GM20431 (cell line): Measurements from ENCODE around the gene NFE2.
"Not testable (repeated sequence)": the region's sequence is repeated elsewhere in the genome, so short reads cannot be mapped to it uniquely, and the experiment has no call there.

Experiments used
- in situ Hi-C: fragments of 300-500 bp; cut with MseI, MboI; formaldehyde crosslinking; loops from one replicate; pipeline ENCODE4 v1.15.0; 2020; ENCODE audit warnings: low sequenced_read_pairs; ENCODE audit not compliant: unreplicated experiment

The NFE2 gene

DNA sequence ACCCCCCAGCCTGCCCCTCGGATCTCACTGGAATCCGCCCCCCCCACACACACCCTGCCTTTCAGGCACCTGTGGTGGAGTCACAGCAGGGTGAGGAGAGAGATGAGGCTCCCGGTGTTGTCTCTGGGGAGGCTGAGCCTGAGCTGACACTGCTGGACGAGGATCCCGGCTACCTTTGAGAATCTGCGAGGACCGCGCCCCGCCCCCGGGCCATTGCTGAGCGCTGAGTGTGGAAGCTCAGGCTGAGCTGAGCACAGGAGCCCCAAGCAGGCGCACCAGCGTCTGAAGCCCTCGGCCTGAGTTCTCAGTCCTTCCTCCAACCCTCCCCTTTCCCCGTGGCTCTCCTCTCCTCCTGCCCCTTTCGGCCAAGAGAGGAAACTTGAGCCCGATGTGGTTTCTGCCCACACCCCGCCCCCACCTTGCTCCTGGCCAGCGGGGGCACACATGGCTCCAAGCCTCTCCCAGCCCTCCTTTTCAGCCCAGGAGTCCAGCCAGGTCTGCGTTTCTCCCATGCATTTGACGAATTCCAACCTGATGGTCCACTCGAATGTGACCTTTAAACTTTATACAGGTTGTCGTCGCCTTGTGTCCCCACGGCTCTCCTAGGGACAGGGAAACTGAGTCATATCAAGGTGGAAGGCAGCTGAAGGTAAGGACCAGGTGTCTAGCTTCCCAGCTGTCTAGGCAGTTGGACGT, at the start of gene NFE2:
TSS of gene NFE2 (minus strand) at position 284 of the 696 bp plus-strand sequence. CDS start 5,767 bp downstream, outside the sequence.
- in situ Hi-C loops = no loop called here

DNA sequence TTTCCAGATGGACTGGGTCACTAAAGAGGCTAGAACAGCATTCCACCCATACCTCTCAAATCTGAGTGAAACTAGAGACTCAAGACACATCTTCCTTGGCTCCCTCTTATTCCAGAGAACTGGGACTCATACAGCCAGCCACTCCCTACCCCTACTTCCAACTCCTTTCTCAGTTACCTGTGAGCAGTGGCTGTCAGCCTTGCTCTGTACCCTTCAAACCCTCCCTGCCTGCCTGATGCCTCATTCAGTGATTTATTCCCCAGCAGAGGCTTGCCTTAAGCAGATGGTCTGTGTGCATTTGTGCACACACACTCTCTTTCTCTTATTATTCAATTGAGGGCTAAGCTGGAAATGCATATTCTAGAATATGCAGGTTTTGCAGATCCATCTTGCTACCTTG, 48.9 kb upstream of the NFE2 start:
- in situ Hi-C loops = loop anchor here (25.0 kb wide), 1 partner anchor 337 kb away; the partner anchor contains the start of genes HOXC8 and HOXC9

DNA sequence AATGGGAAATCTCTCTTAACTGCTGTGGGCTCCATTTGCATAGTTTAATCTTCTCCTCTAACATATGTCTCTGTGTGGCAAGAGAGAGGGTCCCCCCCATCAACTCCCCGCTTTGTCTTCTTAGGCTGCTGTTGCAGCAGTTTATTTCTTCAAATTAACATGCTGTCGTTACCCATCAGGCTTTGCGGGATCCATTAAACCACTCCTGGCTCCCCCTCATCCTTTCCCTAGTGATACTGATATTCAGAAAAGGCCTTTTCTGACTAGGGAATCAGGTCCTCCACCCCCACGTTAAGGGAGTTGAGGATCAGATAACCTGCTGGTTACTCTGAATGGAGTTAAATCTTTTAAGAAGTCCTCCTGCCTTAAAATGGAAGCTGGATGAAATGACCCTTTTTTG, 48.2 kb upstream of the NFE2 start:
- in situ Hi-C loops = no loop called here

DNA sequence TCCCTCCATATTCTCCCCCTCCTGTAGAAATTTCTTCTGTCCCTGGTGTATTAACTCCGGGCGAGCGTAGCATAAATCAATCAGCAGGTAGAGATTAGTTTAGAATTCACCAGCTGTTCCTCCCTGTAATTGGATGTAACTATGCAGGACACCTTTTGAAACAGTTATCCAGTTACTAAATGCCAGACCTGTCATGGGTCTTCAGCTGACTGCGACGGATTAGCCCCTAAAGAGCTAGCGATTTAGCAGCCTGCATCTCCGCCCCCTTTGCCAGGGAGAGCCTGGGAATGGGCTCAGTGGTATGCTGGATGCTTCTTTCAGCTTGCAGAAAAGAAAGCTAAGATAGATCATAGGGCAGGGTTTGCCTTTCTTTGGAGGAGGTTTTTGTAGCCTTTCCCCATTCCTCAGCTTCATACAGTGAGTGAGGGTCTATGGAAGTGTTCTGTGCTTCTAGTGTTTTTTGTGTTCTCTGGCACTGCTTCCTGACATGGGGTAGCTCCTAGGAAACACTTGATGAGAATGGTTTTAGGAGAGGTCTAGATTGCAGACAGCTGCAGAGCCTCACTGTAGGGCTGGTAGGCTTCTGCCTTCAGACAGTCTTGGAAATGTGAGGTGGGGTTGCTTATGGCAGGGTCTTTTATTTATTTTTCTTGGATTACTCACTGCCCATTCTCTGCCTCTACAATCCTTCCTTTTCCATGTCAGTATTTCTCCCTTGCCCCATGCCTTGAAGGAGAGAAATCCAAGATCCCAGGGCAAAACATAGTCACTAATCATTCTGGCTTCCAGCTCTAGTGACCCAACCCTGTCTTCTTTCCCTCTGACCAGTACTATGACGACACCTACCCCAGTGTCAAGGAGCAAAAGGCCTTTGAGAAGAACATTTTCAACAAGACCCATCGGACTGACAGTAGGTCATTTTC, 40.8 kb upstream of the NFE2 start:
- in situ Hi-C loops = no loop called here

DNA sequence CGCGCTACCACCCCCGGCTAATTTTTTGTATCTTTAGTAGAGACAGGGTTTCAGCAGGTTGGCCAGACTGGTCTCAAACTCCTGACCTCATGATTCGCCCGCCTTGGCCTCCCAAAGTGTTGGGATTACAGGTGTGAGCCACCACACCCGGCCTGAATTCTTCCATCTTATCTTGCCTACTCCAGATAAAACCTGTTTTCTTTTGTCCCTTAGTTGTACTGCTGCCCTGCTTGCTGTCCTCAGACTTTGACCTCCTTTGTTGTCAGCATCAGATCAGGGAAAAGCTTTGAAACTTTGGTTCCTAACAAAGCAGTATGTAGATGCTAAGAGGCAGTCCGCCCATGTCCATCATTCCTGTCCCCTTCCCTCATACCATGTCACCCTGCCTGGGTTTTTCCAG, 40.0 kb upstream of the NFE2 start:
- in situ Hi-C loops = no loop called here

DNA sequence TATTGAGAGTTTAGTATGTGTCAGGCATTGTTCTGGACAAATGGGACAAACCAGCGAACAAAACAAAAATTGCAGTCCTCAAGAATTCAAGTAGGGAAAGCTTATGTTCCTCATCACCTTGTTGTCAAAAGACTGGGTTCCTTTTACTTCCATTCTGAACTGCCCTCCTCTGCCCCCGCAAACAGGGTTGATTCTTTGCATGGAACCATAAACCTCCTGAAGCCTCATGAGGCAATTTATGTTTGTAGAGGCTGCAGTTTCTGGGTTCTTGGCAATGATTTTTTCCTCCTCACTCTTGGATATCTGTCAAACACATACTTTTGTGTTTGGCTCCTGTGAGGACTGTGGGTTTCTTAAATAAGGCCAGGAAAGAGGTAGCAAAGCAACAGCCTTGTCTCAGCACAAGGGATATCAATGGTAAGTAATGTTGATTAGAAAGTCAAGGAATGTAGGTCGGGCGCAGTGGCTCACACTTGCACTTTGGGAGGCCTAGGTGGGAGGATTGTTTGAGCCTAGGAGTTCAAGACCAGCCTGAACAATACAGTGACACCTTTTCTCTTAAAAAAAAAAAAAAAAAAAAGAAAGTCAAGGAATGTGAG, 38.0 kb upstream of the NFE2 start:
- in situ Hi-C loops = no loop called here

DNA sequence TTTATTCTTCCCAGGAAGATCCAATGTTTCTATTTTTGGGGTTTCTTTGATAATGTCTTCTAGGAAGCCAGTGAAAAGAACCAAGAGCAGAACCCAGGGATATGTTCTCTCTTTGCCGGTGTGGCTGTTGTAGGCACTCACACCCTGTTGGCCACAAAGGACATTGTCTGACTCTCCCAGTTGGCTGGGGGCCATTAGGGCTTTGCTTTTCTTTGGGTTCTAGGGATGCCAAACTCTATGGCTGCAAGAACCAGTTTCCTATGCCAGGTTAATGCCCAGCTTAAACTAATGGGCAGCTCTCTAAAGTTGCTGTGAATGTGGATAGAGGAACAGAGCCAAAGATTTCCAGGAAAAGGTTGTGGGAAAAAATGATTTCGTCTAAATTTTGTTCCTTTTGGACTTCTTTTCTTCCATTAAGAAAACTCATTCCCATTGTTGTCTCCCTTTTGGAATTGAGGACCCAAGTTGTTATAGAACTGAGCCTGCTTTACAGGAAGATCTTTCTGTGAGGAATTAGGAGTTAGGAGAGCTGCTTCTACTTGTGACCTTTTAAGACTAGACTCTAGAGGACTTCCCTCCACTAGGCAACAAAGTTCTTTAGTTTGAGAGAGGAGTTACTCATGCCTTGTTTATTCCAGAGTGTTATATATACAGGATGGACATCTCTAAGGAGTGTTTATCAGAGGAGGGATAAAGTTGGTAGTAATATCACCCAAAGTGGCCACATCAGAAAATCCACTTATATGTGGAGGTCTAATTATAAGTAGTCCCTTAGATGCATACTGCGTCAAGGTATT, 37.2 kb upstream of the NFE2 start:
- in situ Hi-C loops = no loop called here

DNA sequence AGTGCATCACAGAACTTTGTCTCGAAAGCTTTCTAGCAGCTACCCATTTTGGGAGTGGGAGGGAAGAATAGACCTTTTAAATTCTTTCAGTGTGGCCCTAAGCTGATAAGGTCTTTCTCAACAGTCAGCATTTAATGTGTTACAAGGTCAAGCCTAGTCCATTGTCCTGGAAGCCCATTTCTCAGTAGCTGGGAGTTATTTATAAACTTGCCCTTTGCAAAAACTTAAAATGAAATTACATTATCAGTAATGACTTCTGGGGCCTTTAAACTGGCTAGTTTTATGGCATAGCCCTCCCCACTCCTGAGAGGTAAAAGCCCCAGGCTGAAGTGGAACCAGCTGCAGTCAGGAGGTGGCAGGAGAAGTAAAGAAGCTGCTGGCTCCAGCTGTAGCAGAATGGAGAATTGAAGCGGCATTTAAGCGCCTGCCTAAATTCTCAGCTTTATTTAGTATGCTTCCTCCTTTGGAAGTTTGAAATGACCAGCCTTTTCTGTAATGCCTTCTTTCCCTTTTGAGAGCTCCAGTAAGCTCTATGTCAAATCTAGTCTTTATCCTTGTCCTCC, 36.5 kb upstream of the NFE2 start:
- in situ Hi-C loops = no loop called here

DNA sequence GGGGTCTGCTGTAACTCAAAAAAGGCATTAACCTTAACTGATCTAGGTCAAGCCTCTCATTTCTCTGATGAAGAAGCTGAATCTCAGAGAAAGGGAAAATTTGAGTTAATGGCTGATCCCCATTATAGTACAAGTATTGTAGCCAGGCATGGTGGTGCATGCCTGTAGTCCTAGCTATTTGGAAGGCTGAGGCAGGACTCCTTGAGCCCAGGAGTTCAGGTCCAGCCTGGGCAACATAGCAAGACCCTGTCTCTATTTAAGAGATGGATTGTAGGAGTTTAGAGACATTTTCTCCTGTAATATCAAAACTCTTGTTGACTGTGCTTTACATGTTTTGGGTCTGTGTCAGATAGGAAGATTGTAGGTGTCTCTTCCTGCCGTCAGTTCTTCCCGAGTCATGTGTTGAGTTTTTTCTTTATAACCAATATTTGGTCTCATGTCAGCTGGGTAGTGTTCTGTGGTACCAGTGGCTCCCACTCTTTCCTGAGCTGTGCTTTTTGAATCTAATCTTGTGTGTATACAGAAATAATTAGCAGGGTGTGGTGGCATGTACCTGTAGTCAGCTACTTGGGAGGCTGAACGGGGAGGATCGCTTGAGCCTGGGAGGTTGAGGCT, 32.7 kb upstream of the NFE2 start:
- in situ Hi-C loops = no loop called here

DNA sequence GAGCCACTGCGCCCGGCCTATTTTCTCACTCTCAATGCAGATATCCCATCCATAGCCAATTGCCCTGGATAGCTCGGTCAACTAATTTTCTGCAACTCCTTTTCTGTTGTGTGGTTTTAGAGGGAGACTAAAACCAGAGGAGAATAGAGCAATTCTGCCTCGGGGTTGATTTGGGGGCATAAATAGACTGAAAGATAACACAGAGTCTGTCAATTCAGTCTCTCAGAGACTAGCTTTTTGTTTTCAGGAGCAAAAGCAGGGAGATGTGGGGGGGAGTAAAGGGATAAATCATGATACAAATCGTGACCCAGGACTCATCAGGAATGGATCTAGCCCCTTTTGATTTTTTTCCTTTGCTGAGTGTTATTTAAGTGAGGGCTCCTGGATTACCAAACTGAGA, 30.6 kb upstream of the NFE2 start:
- in situ Hi-C loops = no loop called here

DNA sequence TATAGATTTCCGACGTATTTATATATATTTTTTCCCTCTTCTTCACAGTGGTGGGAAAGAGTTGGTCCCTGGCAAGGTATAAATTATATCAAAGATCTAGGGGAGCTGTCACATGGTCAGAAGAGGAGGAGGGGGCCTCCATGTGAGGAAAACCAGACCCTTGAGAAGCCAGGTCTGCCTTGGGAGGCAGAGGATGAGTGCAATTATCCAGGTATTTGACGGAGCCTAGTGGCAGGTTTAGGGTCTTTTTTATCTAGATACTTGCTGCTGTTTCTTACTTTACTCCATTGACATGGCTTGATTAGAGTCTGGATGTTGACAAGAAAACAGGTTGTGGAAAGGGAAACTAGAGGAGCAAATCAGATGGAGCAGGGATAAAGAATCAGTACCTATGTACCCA, 29.6 kb upstream of the NFE2 start:
- in situ Hi-C loops = no loop called here

DNA sequence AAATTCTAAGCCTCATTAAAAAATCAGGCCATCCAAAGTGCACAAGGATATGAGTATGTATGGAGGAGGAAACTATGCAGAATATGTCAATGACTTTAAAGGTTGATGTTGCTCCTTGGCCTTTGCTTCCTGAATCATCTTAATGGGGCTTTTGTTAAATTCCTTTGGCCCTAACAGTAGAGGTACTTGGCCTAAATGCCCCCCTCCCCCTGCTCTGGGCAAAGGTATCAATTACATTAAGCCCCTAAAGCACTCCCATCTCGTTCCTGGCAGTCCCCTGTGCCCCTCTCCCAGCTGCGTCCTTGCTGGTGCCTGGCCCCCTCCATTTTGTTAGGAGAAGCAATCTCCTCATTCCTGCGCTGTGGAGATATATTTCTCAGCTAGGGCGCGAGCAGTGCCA, 28.9 kb upstream of the NFE2 start:
- in situ Hi-C loops = no loop called here

DNA sequence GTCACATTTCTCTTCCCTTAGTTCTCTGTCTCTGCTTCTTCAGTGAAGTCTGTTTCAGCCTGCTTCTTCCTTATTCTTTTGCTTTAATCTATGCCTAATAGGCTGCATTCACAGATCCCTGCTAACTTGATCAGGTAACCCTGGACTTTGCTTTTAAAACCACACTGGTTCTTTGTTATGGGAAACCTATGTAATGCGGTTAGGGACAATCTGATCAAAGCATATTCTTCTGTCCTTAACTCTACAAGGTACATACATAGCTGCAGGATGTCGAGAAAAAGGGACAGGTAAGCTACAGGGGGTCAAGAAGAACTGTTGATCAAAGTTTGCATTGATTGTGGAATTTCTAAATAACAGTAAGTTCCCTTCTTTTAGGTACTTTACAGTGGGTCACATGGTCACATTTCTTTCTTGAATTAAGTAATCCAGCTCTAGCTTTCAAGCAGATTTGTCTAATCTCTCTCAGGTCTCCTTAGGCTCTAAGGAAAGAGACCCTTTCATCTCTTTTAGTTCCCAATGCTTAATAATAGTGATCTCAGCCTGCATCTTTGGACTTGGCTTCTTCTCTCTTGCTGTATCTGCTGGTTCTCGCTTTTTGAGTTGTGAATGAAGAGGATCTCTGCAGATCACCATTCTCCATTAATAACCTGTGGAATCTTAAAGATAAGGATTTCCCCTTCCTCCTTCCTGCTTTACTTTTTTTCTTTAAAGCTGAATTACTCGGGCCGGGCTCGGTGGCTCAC, 28.0 kb upstream of the NFE2 start:
- in situ Hi-C loops = no loop called here

DNA sequence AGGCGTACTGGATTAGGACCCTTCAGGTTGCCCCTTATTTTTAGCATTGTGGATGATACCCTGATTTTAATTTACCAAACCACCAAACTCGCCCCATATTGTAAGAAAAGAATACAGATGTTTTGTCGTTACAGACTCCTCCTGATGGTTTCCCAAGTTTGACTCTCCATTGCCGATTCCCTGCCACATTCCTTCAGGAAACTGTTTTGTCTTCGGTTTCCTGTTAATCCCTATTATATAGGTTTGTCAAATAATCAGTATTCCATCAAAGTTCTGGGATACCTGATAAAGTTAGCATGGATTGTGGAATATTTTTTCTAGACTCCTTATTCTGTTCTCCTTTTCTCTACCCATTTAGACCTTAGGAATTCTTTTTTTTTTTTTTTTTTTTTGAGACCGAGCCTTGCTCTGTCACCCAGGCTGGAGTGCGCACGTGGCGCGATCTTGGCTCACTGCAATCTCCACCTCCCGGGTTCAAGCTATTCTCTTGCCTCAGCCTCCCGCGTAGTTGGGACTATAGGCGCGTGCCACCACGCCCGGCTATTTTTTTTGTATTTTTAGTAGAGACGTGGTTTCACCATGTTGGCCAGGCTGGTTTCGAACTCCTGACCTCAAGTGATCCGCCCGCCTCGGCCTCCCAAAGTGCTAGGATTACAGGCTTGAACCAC, 24.8 kb upstream of the NFE2 start:
- in situ Hi-C loops = not testable (repeated sequence)

DNA sequence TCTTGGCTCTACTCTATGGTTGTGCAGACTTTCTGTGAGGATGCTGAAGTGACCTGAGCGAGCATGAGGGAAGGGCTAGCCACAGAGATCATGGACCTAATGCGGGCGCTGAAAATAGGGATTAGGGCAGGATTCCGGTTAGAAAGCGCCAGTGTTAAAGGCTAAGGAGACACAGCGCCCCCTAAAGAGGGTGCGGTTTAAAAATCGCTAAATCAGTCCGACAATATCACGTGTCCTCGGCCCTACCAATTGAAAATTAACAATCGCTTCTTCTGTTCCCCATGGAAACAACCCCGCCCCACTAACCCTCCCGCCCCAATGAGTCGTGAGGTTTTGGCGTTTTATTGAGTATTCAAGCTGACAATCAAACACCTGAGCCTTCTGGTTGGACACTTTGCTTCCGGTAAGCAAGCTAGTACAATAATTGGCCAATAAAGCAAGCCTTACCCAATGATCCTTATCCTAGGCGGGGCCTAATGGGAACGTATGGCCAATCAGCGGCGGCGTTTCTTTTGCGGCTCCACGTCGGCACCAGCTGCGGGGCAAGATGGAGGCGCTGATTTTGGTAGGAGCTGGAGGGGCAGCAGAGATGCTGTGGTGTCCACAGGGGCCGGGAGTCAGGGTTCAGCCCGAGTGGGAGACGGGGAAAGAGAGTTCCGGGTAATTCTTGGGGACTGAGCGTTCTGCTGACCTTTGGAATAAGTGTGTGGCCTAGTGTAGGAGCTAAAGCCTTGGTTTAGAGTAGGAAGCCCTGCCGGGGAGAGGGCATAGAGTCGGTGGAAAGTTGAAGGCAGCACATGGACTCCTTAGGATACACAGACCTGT, 24.0 kb upstream of the NFE2 start, which contains the start of gene COPZ1:
TSS of gene COPZ1 (plus strand) at position 515 of the 825 bp plus-strand sequence. CDS start at position 548, 33 bp downstream.
- in situ Hi-C loops = no loop called here

DNA sequence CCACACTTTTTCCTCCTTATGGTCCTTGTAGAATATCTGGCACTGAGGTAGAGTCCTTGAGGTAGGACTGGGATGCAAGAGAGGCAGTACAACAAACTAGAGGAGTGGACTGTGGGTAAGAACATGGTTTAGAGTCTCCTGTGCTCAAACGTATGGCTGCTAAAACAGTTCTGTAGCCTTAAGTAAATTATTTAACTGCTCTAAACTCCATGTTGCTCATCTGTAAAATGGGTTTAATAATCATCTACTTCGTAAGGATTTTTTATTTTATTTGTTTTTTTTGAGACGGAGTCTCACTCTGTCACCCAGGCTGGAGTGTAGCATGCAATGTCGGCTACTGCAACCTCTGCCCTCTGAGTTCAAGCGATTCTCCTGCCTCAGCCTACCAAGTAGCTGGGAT, 20.5 kb upstream of the NFE2 start:
- in situ Hi-C loops = no loop called here

DNA sequence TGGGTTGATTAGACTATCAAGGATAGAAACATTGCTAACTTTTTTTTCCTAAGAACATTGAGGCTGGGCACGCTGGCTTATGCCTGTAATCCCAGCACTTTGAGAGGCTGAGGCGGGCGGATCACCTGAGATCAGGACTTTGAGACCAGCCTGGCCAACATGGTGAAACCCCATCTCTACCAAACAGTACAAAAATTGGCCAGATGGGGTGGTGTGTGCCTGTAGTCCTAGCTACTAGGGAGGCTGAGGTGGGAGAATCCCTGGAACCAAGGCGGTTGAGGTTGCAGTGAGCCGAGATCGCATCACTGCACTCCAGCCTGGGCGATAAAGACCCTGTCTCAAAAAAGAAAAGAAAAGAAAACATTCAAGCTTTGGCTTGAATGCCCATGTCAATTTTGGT, 11.5 kb upstream of the NFE2 start:
- in situ Hi-C loops = not testable (repeated sequence)
